Hepatocyte (in vitro differentiated cells): ENCODE results near the gene SIX3. TPM values are rescaled to one million over a fixed set of nuclear protein-coding genes. Genes with fewer than 3 reads are reported as not detected.
A peak's percentile ranks its signal among the peaks of the same experiment; 100 is the strongest.

Experiments
- DNase-seq: peaks from one replicate; pipeline ENCODE4 v3.0.0-alpha.2; 2016; ENCODE audit warnings: low spot score
- H2AFZ ChIP-seq: fragments of 200-600 bp; sonication (generic); 2 replicates; pipeline ENCODE4 v1.6.0; 2016; ENCODE audit warnings: antibody characterized with exemption, mild to moderate bottlenecking
- H3K27ac ChIP-seq: fragments of 200-600 bp; sonication (generic); 2 replicates; pipeline ENCODE4 v1.5.1; 2016; ENCODE audit warnings: mild to moderate bottlenecking
- H3K27me3 ChIP-seq: fragments of 200-600 bp; sonication (generic); 2 replicates; pipeline ENCODE4 v1.6.1; 2016
- H3K36me3 ChIP-seq: fragments of 200-600 bp; sonication (generic); replicated peaks from 2 replicates; pipeline ENCODE4 v1.5.1; 2016; ENCODE audit warnings: low read depth; ENCODE audit not compliant: insufficient read depth
- H3K4me1 ChIP-seq: fragments of 200-600 bp; sonication (generic); 2 replicates; pipeline ENCODE4 v1.5.1; 2016; ENCODE audit warnings: mild to moderate bottlenecking, moderate library complexity; ENCODE audit not compliant: insufficient read depth
- H3K4me2 ChIP-seq: fragments of 200-600 bp; sonication (generic); 2 replicates; pipeline ENCODE4 v1.6.0; 2016
- H3K4me3 ChIP-seq: fragments of 200-600 bp; sonication (generic); 2 replicates; pipeline ENCODE4 v1.5.1; 2016; ENCODE audit warnings: mild to moderate bottlenecking
- H3K79me2 ChIP-seq: fragments of 200-600 bp; sonication (generic); 2 replicates; pipeline ENCODE4 v1.6.0; 2017; ENCODE audit warnings: mild to moderate bottlenecking
- H3K9me2 ChIP-seq: fragments of 200-600 bp; sonication (generic); replicated peaks from 2 replicates; pipeline ENCODE4 v1.6.0; 2017; ENCODE audit warnings: mild to moderate bottlenecking; ENCODE audit not compliant: insufficient read depth
- H3K9me3 ChIP-seq: fragments of 200-600 bp; sonication (generic); 2 replicates; pipeline ENCODE4 v1.5.1; 2016; ENCODE audit warnings: low read depth, mild to moderate bottlenecking
- H4K20me1 ChIP-seq: fragments of 200-600 bp; sonication (generic); 2 replicates; pipeline ENCODE4 v1.6.0; 2016; ENCODE audit warnings: mild to moderate bottlenecking; ENCODE audit not compliant: insufficient read depth, poor library complexity, severe bottlenecking
- EZH2 ChIP-seq: fragments of 200-600 bp; sonication (generic); IDR thresholded peaks from 2 replicates; pipeline ENCODE4 v1.6.1; 2016; ENCODE audit warnings: antibody characterized with exemption, mild to moderate bottlenecking, borderline replicate concordance
- EZH2phosphoT487 ChIP-seq: fragments of 200-600 bp; sonication (generic); IDR thresholded peaks from one replicate; pipeline ENCODE4 v1.6.1; 2018; ENCODE audit warnings: antibody characterized with exemption, mild to moderate bottlenecking, low read depth, moderate library complexity; ENCODE audit not compliant: unreplicated experiment, severe bottlenecking
- WGBS: methylation state at CpG from one replicate; pipeline ENCODE4 v1.1.6; 2016; ENCODE audit warnings: low lambda C conversion rate; ENCODE audit errors: missing lambda C conversion rate; 5-methylcytosine and 5-hydroxymethylcytosine counted together
- polyA plus RNA-seq: library from polyadenylated mRNA; unstranded; fragments of >200 nt; fragmentation: Nextera tagmentation; extraction: Ambion mirVana; gene quantifications from 2 replicates; pipeline ENCODE4 v1.2.1, GENCODE V29; 2016
- total RNA-seq: library from RNA; depleted of rRNA; stranded (reverse); fragments of >200 nt; gene quantifications from 2 replicates; pipeline ENCODE4 v1.2.3, GENCODE V29; 2014
- TF ChIP-seq, protein P1 (sequence below): fragments of 200-600 bp; sonication (generic); IDR thresholded peaks from 2 replicates; pipeline ENCODE4 v1.5.1; 2016; ENCODE audit warnings: antibody characterized with exemption, mild to moderate bottlenecking; ENCODE audit not compliant: poor library complexity

The SIX3 gene
- total and polyA plus RNA-seq, 2 experiments from 2014 or later, result not detected

DNA sequence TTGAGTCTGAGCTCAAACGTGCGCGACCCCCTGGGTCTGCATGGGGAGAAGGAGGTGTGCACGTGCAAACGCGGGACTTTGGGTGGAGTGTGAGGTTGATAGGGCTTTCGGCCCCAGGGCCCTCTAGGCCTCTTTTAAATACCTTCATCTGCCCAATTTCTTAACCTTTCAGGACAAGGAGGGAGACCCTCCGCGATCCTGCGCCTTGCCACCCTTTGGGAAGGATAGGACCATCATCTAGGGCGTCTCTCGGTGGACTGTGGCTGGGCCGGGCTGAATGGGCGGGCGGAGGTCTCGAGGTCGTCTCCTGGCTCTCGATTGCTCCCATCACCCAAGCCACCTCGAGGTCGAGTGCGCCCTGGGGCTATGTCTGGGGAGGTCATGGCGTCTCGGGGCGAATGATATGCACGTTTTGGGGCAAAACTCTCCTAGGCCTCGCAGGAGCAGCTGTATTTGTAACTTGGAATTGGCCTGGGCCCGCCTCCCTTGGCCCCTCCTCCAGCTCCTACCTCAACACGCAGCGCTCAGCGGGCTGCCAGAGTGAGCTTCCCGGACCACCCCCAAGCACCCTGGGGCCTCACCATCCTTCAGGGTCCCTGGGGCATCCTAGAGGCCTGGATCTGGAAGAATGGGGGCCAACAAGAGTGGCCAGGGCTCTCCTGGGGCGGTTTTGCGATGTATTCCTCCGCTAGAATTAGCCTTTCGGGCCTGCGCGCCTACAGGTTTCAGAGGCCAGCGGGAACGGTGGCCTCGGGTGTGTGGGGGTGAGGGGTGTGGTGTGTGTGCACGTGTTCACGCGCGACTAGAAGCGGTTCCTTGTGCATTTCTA, 8.7 kb upstream of the SIX3 start:
- WGBS, result 10% methylated on average over 44 of the region's 45 CpGs
- Histone ChIP-seq H4K20me1 (no peaks in the 10 kb centered on the region), H2AFZ (no peak overlapping the region), H3K4me1 (peaks cover 20% of the 10 kb centered on the region), H3K9me3 (no peaks in the 10 kb centered on the region), H3K79me2 (no peaks in the 10 kb centered on the region), H3K4me2 (no peak overlapping the region), H3K9me2 (no peaks in the 10 kb centered on the region), H3K36me3 (no peaks in the 10 kb centered on the region), H3K4me3 (no peak overlapping the region), H3K27ac (no peak overlapping the region), H3K27me3 (peaks cover 99% of the 10 kb centered on the region)
- TF ChIP-seq EZH2 (peak; percentile 56), EZH2phosphoT487 (peak; percentile 10)
- TF ChIP-seq, protein P1, sequence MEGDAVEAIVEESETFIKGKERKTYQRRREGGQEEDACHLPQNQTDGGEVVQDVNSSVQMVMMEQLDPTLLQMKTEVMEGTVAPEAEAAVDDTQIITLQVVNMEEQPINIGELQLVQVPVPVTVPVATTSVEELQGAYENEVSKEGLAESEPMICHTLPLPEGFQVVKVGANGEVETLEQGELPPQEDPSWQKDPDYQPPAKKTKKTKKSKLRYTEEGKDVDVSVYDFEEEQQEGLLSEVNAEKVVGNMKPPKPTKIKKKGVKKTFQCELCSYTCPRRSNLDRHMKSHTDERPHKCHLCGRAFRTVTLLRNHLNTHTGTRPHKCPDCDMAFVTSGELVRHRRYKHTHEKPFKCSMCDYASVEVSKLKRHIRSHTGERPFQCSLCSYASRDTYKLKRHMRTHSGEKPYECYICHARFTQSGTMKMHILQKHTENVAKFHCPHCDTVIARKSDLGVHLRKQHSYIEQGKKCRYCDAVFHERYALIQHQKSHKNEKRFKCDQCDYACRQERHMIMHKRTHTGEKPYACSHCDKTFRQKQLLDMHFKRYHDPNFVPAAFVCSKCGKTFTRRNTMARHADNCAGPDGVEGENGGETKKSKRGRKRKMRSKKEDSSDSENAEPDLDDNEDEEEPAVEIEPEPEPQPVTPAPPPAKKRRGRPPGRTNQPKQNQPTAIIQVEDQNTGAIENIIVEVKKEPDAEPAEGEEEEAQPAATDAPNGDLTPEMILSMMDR, result no peak
- DNase-seq, result no peak

DNA sequence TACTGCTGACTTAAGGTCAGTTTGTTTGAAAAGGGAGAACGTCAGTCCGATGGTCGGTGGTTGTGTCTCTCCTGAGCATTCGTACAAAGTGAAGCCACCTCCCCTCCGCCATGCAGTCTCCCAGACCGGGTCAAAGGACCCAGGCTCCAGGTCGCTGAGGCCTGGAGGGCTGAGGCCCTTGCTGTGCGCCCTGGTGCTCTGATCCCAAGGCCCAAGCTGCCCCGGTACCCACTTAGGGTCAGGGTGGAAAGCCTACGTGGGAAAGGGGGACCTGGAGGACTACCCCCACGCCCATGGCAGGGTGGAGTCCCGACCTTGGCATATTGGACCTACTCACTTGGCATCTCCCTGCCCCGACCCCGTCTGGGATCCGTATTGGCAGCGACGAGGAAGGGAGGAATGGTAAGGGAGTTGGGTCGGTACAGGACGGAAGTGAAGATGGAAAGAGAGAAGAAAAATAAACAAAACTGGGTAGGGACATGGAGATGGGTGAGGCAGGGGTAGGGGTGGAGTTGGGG, 8.0 kb upstream of the SIX3 start:
- TF ChIP-seq, protein P1, result no peak
- TF ChIP-seq EZH2phosphoT487 (peak; percentile 53), EZH2 (peak; percentile 77)
- Histone ChIP-seq H3K4me3 (no peak overlapping the region), H3K36me3 (no peaks in the 10 kb centered on the region), H2AFZ (no peak overlapping the region), H3K9me3 (no peaks in the 10 kb centered on the region), H3K4me2 (no peak overlapping the region), H3K79me2 (no peaks in the 10 kb centered on the region), H3K4me1 (peaks cover 23% of the 10 kb centered on the region), H3K27me3 (peaks cover 99% of the 10 kb centered on the region), H4K20me1 (no peaks in the 10 kb centered on the region), H3K9me2 (no peaks in the 10 kb centered on the region), H3K27ac (no peak overlapping the region)
- WGBS, result 5% methylated on average over 19 of the region's 19 CpGs
- DNase-seq, result no peak

DNA sequence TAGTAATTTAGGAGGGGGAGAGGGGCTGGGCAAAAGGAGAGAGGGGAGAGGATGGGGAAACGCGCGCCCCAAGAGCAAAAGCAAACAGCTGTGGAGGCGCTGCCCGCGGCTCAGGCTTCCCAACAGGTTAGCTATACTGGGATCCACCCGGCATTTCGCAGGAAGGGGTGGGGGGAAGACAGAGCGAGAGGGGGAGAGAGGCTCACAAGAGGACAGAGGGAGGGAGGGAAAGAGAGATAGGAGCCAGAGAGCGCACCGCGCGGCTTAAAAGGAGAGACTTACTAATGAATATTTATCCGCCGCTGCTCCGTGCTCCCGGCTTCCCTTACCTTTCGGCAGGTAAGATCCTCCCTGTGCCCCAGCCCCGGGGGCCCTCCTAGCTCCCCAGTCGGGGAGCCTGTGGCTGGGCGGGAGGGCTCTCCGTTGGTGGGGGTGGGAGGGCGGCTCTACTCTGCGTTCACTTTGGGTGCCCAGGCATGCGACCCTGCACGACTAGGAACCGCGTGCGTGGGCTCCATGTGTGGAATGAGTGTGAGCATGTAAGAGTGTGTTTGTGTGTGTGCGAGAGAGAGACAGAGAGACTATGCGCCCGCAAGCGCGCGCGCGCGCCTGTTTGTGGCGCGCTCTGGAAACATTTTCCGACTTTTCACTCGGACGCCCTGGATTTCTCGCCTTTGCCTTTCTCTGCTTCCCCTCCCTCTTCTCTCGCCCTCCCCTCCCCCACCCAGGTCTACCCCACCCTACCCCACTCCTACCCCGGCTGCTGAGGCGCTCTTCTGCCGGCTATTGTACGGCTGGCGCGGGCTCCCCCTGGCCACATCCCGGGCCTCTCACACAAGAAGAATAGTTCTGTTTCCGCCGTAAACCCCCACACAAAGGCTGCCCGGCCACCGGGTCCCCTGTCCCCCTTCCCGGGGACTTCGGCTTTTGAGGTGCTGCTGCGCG, 7.2 kb upstream of the SIX3 start:
- H3K4me2 ChIP-seq, result peak overlapping the region; percentile 68
- peaks cover 99% of the 10 kb centered on the region for H3K27me3 ChIP-seq
- H3K9me2 ChIP-seq, result no peaks in the 10 kb centered on the region
- H3K9me3 ChIP-seq, result no peaks in the 10 kb centered on the region
- H3K4me3 ChIP-seq, result no peak overlapping the region
- no peaks in the 10 kb centered on the region for H3K79me2 ChIP-seq
- H3K4me1 ChIP-seq, result peaks cover 24% of the 10 kb centered on the region
- WGBS, result 4% methylated on average over 34 of the region's 60 CpGs
- no peaks in the 10 kb centered on the region for H4K20me1 ChIP-seq
- H3K36me3 ChIP-seq, result no peaks in the 10 kb centered on the region
- no peak overlapping the region for H3K27ac ChIP-seq
- no peak for DNase-seq
- TF ChIP-seq, protein P1, result no peak
- TF ChIP-seq EZH2phosphoT487 (no peak), EZH2 (no peak)
- no peak overlapping the region for H2AFZ ChIP-seq
